GM18861 (cell line): Measurements from ENCODE around the gene DPY19L2.
"Not testable (repeated sequence)": the region's sequence is repeated elsewhere in the genome, so short reads cannot be mapped to it uniquely, and the experiment has no call there.

Experiments used
- ATAC-seq: cut with Tn5 transposase; IDR thresholded peaks from one replicate; pipeline ENCODE4 v1.9.1; 2021; ENCODE audit not compliant: unreplicated experiment

DPY19L2 gene

GRCh38 chr12:63663005-63663404 is 5.3 kb downstream of the DPY19L2 start:
- not testable (repeated sequence) for ATAC-seq

GRCh38 chr12:63658501-63658900 is 9.8 kb downstream of the DPY19L2 start:
- not testable (repeated sequence) for ATAC-seq

- ATAC-seq: not testable (repeated sequence)
Observed at GRCh38 chr12:63656407-63656806, 11.9 kb downstream of the DPY19L2 start.

- not testable (repeated sequence) for ATAC-seq
Observed at GRCh38 chr12:63655543-63656257, 12.6 kb downstream of the DPY19L2 start.

GRCh38 chr12:63654481-63654880 is 13.8 kb downstream of the DPY19L2 start:
- ATAC-seq: not testable (repeated sequence)

GRCh38 chr12:63649517-63649916 is 18.8 kb downstream of the DPY19L2 start:
- not testable (repeated sequence) for ATAC-seq

- ATAC-seq: not testable (repeated sequence)
Observed at GRCh38 chr12:63643381-63644140, 24.7 kb downstream of the DPY19L2 start.

- not testable (repeated sequence) for ATAC-seq
Observed at GRCh38 chr12:63624258-63624657, 44.0 kb downstream of the DPY19L2 start.

GRCh38 chr12:63615544-63615943 is 52.7 kb downstream of the DPY19L2 start:
- not testable (repeated sequence) for ATAC-seq

- ATAC-seq: not testable (repeated sequence)
Observed at GRCh38 chr12:63611285-63611684, 57.0 kb downstream of the DPY19L2 start.

- ATAC-seq: not testable (repeated sequence)
Observed at GRCh38 chr12:63609281-63609680, 59.0 kb downstream of the DPY19L2 start.

- not testable (repeated sequence) for ATAC-seq
Observed at GRCh38 chr12:63604985-63605384, 63.3 kb downstream of the DPY19L2 start.

- ATAC-seq: not testable (repeated sequence)
Observed at GRCh38 chr12:63594828-63595227, 73.5 kb downstream of the DPY19L2 start.

GRCh38 chr12:63584426-63584825 is 83.9 kb downstream of the DPY19L2 start:
- ATAC-seq: not testable (repeated sequence)

- ATAC-seq: not testable (repeated sequence)
Observed at GRCh38 chr12:63583289-63583688, 85.0 kb downstream of the DPY19L2 start.

- not testable (repeated sequence) for ATAC-seq
Observed at GRCh38 chr12:63577631-63578030, 90.7 kb downstream of the DPY19L2 start.

- ATAC-seq: not testable (repeated sequence)
Observed at GRCh38 chr12:63572038-63572437, 96.3 kb downstream of the DPY19L2 start.

- ATAC-seq: not testable (repeated sequence)
Observed at GRCh38 chr12:63558445-63558844, 109.8 kb downstream of the DPY19L2 start.

GRCh38 chr12:63551397-63551796 is 116.9 kb downstream of the DPY19L2 start:
- not testable (repeated sequence) for ATAC-seq

GRCh38 chr12:63549034-63549433 is 119.3 kb downstream of the DPY19L2 start:
- not testable (repeated sequence) for ATAC-seq

GRCh38 chr12:63545298-63545916 is 122.9 kb downstream of the DPY19L2 start:
- not testable (repeated sequence) for ATAC-seq
